A673 (cell line): ENCODE measurements around the gene CROCC2. TPM values are rescaled to one million over a fixed set of nuclear protein-coding genes. Genes with fewer than 3 reads are reported as not detected.

Experiments used
- BruUV-seq: library from RNA; stranded (reverse); fragments of 400-500 nt; replicated peaks from 2 replicates; lab custom pipeline; 2021; lab: Mats Ljungman, UMichigan
- CTCF ChIA-PET: fragments of 300-600 bp; sonication (Branson Sonifier 250); formaldehyde crosslinking; loops from one replicate; lab custom pipeline; 2022; ENCODE audit warnings: antibody characterized with exemption; lab: Charles Lee
- POLR2A ChIA-PET: fragments of 300-600 bp; sonication (Branson Sonifier 250); formaldehyde crosslinking; loops from one replicate; lab custom pipeline; 2022; ENCODE audit warnings: antibody characterized with exemption; ENCODE audit not compliant: low non-redundant PET; lab: Charles Lee
- DNase-seq: peaks from one replicate; pipeline ENCODE4 v3.0.0-alpha.2; 2015; ENCODE audit warnings: low spot score
- H3K27ac ChIP-seq: fragments of 200-600 bp; sonication (generic); 2 replicates; pipeline ENCODE4 v1.5.1; 2016; ENCODE audit warnings: mixed run types, low read depth, mild to moderate bottlenecking, mixed read lengths, antibody characterized with exemption, low read length; ENCODE audit not compliant: poor library complexity, severe bottlenecking
- H3K27me3 ChIP-seq: fragments of 200-600 bp; sonication (generic); replicated peaks from 2 replicates; pipeline ENCODE4 v1.6.1; 2017; ENCODE audit warnings: mixed run types, low read depth, mild to moderate bottlenecking, mixed read lengths, antibody characterized with exemption, low read length; ENCODE audit not compliant: insufficient read depth, poor library complexity
- H3K36me3 ChIP-seq: fragments of 200-600 bp; sonication (generic); 2 replicates; pipeline ENCODE4 v1.6.1; 2016; ENCODE audit warnings: mixed run types, mild to moderate bottlenecking, mixed read lengths, antibody characterized with exemption, low read length; ENCODE audit not compliant: insufficient read depth, poor library complexity, severe bottlenecking
- H3K4me1 ChIP-seq: fragments of 200-600 bp; sonication (generic); 2 replicates; pipeline ENCODE4 v1.6.1; 2017; ENCODE audit warnings: mixed run types, mild to moderate bottlenecking, mixed read lengths, antibody characterized with exemption, low read length; ENCODE audit not compliant: insufficient read depth, poor library complexity, severe bottlenecking
- H3K4me3 ChIP-seq: fragments of 200-600 bp; sonication (generic); 2 replicates; pipeline ENCODE4 v1.5.1; 2016; ENCODE audit warnings: low read depth, mixed run types, mild to moderate bottlenecking, mixed read lengths, low read length; ENCODE audit not compliant: poor library complexity, severe bottlenecking
- H3K9me3 ChIP-seq: fragments of 200-600 bp; sonication (generic); 2 replicates; pipeline ENCODE4 v1.6.1; 2016; ENCODE audit warnings: mixed run types, low read depth, mild to moderate bottlenecking, mixed read lengths, antibody characterized with exemption, low read length; ENCODE audit not compliant: poor library complexity, severe bottlenecking
- EZH2 ChIP-seq: fragments of 200-600 bp; sonication (generic); IDR thresholded peaks from 2 replicates; pipeline ENCODE4 v1.6.1; 2017; ENCODE audit warnings: borderline replicate concordance, low read depth, mild to moderate bottlenecking, mixed read lengths, antibody characterized with exemption, low read length; ENCODE audit not compliant: poor library complexity, severe bottlenecking
- intact Hi-C: fragments of 100-400 bp; cut with micrococcal nuclease; formaldehyde crosslinking; loops from one replicate; pipeline ENCODE4 v1.10.0; 2022; ENCODE audit not compliant: unreplicated experiment
- total RNA-seq: library from RNA; stranded (reverse); gene quantifications from 2 replicates; pipeline ENCODE4 v1.2.3, GENCODE V29; 2021
- TF ChIP-seq, protein P1 (sequence below): fragments of 300-800, 200-600 bp; sonication (generic); conservative IDR thresholded peaks from 2 replicates; pipeline ENCODE4 v1.5.1; 2017; ENCODE audit warnings: low read depth, mild to moderate bottlenecking, antibody characterized with exemption, low read length, moderate library complexity, mixed read lengths

Gene CROCC2
- total RNA-seq, 1 experiment from 2014 or later: not detected

DNA sequence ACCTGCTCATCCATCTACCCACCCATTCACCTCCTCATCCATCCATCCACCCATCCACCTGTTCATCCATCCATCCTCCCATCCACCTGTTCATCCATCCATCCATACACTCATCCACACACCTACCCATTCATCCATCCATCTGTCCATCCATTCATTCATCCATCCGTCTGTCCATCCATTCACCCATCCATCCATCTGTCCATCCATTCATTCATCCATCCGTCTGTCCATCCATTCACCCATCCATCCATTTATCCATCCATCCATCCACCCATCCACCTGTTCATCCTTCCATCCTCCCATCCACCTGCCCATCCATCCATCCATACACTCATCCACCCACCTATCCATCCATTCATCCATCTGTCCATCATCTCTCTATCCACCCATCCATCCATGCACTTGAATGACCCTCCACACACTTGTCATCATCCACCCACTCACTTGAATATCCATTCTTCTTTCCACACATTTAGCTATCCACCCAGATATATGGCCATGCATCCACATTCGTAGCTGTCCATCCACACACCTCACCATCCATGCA, 45.0 kb downstream of the CROCC2 start:
- ChIA-PET CTCF (no interaction called here), POLR2A (no interaction called here)
- no peaks in the 10 kb centered on the region for H3K9me3 ChIP-seq
- no peak overlapping the region for H3K27ac ChIP-seq
- no peaks in the 10 kb centered on the region for H3K36me3 ChIP-seq
- TF ChIP-seq EZH2: no peak
- TF ChIP-seq, protein P1, sequence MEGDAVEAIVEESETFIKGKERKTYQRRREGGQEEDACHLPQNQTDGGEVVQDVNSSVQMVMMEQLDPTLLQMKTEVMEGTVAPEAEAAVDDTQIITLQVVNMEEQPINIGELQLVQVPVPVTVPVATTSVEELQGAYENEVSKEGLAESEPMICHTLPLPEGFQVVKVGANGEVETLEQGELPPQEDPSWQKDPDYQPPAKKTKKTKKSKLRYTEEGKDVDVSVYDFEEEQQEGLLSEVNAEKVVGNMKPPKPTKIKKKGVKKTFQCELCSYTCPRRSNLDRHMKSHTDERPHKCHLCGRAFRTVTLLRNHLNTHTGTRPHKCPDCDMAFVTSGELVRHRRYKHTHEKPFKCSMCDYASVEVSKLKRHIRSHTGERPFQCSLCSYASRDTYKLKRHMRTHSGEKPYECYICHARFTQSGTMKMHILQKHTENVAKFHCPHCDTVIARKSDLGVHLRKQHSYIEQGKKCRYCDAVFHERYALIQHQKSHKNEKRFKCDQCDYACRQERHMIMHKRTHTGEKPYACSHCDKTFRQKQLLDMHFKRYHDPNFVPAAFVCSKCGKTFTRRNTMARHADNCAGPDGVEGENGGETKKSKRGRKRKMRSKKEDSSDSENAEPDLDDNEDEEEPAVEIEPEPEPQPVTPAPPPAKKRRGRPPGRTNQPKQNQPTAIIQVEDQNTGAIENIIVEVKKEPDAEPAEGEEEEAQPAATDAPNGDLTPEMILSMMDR: no peak
- H3K27me3 ChIP-seq: no peaks in the 10 kb centered on the region
- intact Hi-C loops: no loop called here
- H3K4me1 ChIP-seq: no peaks in the 10 kb centered on the region
- no peak for DNase-seq
- H3K4me3 ChIP-seq: no peak overlapping the region
- no TSS peak for BruUV-seq

DNA sequence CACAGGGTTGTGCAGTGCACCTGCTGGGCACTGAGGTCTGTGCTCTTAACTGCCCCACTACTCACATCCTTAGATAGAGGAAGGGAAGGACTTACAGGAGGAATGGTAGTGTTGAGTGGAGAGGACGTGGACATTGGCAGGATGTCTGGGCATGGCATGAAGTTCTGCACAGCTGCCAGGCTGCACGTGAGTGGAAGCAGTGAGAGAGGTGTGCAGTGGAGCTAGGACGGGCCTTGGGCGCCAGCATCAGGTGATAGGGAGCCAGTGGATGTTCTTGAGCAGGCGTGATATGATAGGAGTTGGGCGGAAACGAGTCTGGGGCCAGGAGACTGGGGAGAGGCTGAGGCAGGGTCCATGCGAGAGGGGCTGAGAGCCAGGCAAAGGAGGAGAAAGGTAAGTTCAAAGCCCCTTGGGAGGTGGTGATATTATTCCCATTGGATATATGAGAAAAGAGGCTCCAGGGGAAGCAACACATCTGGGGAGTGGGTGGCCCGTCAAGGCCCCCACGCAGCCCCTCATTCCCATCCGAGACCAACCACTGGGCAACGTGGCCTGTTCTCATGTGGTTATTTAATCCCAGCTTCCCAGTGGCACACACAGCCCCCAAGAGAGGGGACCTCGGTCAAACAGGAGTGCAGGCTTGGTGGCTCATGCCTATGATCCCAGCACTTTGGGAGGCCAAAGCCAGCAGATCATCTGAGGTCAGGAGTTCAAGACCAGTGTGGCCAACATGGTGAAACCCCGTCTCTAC, 46.5 kb downstream of the CROCC2 start:
- Histone ChIP-seq H3K4me3 (no peak overlapping the region), H3K9me3 (no peaks in the 10 kb centered on the region), H3K27me3 (no peaks in the 10 kb centered on the region), H3K27ac (no peak overlapping the region), H3K4me1 (peaks cover 2% of the 10 kb centered on the region), H3K36me3 (no peaks in the 10 kb centered on the region)
- ChIA-PET CTCF (no interaction called here), POLR2A (no interaction called here)
- BruUV-seq: no TSS peak
- intact Hi-C loops: no loop called here
- TF ChIP-seq, protein P1: no peak
- TF ChIP-seq EZH2: no peak
- DNase-seq: no peak

DNA sequence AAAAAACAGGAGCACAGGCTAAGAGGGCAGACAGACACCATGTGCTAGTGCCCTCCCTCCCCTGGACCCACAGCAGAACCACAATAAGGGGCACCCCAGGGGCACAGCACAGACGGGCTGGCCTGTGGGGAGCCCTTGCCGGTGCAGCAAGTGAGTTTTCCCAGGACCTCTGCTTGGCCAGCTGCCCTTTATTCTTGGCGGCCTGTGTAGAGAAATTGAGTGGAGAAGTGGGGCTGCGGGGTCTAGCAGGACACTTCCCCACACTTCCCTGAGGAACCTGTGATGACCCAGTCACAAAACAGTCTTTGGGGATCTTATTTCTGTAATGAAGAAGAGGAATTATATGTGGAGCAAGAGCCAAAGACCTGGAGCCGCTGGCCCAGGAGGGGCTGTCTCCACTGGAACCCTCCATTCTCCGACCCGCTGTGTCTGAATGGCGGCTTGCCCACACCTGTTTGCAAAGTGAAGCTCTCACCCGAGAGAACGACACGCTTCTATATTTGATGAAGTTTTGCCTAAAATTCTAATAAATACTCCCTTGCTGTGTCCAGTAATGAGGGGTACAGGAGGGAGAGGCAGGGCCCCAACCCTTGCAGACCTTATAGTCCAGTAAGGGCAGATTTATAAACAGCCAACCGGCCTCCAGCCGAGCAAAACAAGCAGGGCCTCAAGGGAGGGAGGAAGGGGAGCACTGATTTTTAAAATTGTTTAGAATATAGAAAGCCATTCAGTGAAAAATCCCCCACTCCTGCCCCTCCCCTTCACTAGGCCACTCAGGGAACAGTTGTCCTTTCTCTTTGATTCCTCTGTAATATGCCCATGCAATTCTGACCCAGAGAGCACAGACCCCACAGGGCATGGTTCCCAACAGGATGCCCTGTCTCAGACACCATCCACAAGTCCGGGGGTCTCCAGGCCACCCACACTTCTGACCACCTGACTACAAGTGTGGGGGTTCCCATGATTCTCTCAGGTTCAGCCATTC, 47.6 kb downstream of the CROCC2 start:
- Histone ChIP-seq H3K9me3 (no peaks in the 10 kb centered on the region), H3K27ac (no peak overlapping the region), H3K27me3 (no peaks in the 10 kb centered on the region), H3K4me1 (peaks cover 7% of the 10 kb centered on the region), H3K36me3 (no peaks in the 10 kb centered on the region), H3K4me3 (no peak overlapping the region)
- intact Hi-C loops: no loop called here
- ChIA-PET POLR2A (no interaction called here), CTCF (no interaction called here)
- no peak for DNase-seq
- no peak for TF ChIP-seq EZH2
- TF ChIP-seq, protein P1: no peak
- BruUV-seq: no TSS peak
